Tibial artery (tissue), 4 donors: ENCODE data around the gene KLF1.
"Not testable (repeated sequence)": the region's sequence is repeated elsewhere in the genome, so short reads cannot be mapped to it uniquely, and the experiment has no call there.

Experiments
- DNase-seq, 2 donors: peaks; one replicate each; pipeline ENCODE4 v3.0.0-alpha.2; 2019
- H3K27ac ChIP-seq, 2 donors: fragments of 200-600 bp; sonication (generic) in 1 of 2; 1 replicate in 1 of 2; 2 replicates in 1 of 2; pipeline ENCODE4 v1.5.1; 2018 to 2019; ENCODE audit warnings: mild to moderate bottlenecking in 1 of 2
- H3K27me3 ChIP-seq, 2 donors: fragments of 200-600 bp; sonication (generic) in 1 of 2; one replicate each; pipeline versions ENCODE4 v1.5.1 to v1.6.0; 2016 to 2019
- H3K36me3 ChIP-seq, 3 donors: fragments of 200-600 bp; sonication (generic) in 2 of 3; one replicate each; pipeline ENCODE4 v1.5.1; 2016 to 2019; ENCODE audit warnings: mild to moderate bottlenecking in 2 of 3
- H3K4me1 ChIP-seq, 4 donors: fragments of 200-600 bp; sonication (generic) in 2 of 4; 1 replicate in 3 of 4; 2 replicates in 1 of 4; pipeline ENCODE4 v1.5.1; 2016 to 2019
- H3K4me3 ChIP-seq, 2 donors: fragments of 200-600 bp; sonication (generic) in 1 of 2; 1 replicate in 1 of 2; 2 replicates in 1 of 2; pipeline ENCODE4 v1.5.1; 2018 to 2019; ENCODE audit warnings: mild to moderate bottlenecking in 2 of 2
- H3K9me3 ChIP-seq, 3 donors: fragments of 200-600 bp; sonication (generic) in 1 of 3; one replicate each; pipeline ENCODE4 v1.5.1; 2016 to 2019
- intact Hi-C: fragments of 100-400 bp; cut with DNase I; formaldehyde crosslinking; loops from one replicate; pipeline ENCODE4 v1.15.0; 2023; ENCODE audit warnings: low total_unique reads
- TF ChIP-seq, protein P1 (sequence below), 2 experiments: fragments of 200-600 bp in 1 of 2; fragments of 450-650 bp in 1 of 2; IDR thresholded peaks; one replicate each; pipeline ENCODE4 v1.5.1; 2017 to 2019; ENCODE audit warnings: antibody characterized with exemption in 2 of 2, mild to moderate bottlenecking in 1 of 2, moderate library complexity in 1 of 2

KLF1 gene

DNA sequence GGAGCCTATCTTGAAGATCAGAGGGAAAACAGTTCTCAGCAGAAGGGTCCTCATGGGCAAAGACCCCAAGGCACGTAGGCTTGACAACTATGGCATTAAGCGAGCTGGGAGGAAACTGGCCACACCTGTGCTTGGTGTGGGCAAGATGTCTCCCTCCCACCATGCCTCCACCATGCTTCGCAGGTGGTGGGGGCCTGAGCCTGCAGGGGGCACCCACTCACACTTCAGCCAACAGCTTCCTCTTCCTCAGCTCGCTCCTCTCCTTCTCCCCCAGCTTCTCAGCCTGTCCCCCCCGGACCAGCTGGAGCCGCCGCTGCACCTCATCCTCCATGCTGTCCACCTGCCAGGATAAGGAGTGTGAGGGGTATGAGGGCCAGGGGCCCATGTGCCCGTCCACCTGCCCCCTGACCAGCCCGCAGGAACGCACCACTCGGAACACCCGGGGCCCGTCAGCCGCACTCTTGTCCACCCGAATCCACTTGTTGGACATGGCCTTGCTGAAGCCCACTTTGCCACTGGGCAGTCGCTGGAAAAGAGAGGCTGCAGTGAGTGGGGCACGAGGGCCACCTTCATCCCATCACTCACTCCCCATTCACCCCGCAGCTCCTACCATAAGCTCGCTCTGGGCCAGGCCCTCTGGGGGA lies 43.1 kb upstream of the KLF1 start:
- Histone ChIP-seq H3K27ac (no peak overlapping the region), H3K4me1 (peaks cover 0 to 19% (median 17%) of the 10 kb centered on the region in 4 donors), H3K9me3 (no peaks in the 10 kb centered on the region), H3K27me3 (no peaks in the 10 kb centered on the region), H3K36me3 (peaks cover 47 to 59% (median 53%) of the 10 kb centered on the region in 3 donors), H3K4me3 (no peak overlapping the region)
- TF ChIP-seq, protein P1, sequence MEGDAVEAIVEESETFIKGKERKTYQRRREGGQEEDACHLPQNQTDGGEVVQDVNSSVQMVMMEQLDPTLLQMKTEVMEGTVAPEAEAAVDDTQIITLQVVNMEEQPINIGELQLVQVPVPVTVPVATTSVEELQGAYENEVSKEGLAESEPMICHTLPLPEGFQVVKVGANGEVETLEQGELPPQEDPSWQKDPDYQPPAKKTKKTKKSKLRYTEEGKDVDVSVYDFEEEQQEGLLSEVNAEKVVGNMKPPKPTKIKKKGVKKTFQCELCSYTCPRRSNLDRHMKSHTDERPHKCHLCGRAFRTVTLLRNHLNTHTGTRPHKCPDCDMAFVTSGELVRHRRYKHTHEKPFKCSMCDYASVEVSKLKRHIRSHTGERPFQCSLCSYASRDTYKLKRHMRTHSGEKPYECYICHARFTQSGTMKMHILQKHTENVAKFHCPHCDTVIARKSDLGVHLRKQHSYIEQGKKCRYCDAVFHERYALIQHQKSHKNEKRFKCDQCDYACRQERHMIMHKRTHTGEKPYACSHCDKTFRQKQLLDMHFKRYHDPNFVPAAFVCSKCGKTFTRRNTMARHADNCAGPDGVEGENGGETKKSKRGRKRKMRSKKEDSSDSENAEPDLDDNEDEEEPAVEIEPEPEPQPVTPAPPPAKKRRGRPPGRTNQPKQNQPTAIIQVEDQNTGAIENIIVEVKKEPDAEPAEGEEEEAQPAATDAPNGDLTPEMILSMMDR (IDR thresholded peaks at IDR 0.05) = no peak
- intact Hi-C loops = no loop called here
- no peak for DNase-seq

DNA sequence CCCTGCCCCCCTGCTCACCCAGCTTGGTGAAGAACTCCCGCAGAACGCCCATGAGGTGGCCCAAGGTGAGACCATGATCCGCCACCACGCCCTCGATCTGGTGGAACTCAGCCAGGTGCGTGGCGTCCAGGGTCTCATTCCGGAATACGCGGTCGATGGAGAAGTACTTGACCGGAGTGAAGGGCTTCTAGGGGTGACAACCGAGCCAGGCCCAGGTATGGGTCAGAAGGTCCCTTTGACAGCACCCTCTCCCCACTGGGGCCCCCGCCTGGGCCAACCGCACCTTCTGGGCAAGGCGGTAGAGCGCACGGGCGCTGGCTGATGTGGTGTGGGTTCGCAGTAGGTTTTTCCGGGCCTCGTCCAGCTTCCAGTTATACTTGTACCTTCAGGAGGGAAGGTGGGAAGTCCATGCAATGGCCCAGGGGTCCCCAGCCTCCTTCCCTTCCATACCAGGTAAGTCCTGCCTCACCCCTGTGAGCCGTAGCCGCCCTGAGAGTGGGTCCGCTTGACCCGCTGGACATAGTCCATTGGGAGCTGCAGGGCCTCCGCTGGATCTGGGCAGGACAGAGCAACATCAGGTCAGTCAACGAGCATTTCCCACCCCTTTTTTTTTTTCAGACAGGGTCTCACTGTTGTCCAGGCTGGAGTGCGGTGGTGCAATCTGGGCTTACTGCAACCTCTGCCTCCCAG lies 37.8 kb upstream of the KLF1 start:
- TF ChIP-seq, protein P1 (IDR thresholded peaks at IDR 0.05) = no peak
- H3K9me3 ChIP-seq = no peaks in the 10 kb centered on the region
- intact Hi-C loops = no loop called here
- no peaks in the 10 kb centered on the region for H3K4me1 ChIP-seq
- H3K27ac ChIP-seq = no peak overlapping the region
- H3K27me3 ChIP-seq = no peaks in the 10 kb centered on the region
- DNase-seq = no peak
- no peak overlapping the region for H3K4me3 ChIP-seq
- H3K36me3 ChIP-seq = peaks cover 70 to 78% (median 73%) of the 10 kb centered on the region in 3 donors

DNA sequence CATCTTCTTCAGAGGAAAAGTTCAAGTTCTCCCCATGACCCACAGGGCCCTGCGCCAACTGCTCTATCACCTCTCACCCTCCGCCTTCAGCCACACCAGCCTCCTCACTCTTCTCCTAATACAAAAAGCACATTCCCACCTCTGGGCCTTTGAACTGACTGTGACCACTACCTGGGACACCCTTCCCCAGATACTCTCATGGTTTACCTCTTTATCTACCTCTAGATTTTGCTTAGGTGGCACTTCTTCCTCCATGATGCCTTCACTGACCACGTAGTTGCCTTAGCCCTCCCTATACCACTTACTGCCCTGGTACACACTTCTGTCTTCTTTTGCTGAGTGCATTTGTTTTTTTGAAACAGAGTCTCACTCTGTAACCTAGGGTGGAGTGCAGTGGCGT lies 36.0 kb upstream of the KLF1 start:
- H3K36me3 ChIP-seq = peaks cover 55 to 60% (median 55%) of the 10 kb centered on the region in 3 donors

DNA sequence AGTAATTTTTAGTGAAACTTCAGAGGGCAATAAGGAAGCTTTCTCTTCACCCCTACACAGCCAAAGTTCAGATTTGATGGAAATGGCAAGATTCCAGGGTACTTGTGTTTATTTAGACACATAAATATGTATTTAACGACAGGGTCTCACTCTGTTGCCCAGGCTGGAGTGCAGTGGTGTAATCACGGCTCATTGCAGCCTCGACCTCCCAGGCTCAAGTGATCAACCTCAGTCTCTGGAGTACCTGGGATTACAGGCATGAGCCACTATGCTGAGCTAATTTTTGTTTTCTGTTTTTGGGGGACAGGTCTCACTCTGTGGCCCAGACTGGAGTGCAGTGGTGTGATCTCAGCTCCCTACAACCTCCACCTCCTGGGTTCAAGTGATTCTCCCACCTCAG lies 34.0 kb upstream of the KLF1 start:
- intact Hi-C loops = no loop called here
- no peak for DNase-seq
- Histone ChIP-seq H3K27me3 (no peaks in the 10 kb centered on the region), H3K36me3 (peaks cover 38 to 41% (median 38%) of the 10 kb centered on the region in 3 donors), H3K4me1 (peaks cover 0 to 6% (median 3%) of the 10 kb centered on the region in 4 donors), H3K4me3 (no peak overlapping the region), H3K9me3 (no peaks in the 10 kb centered on the region), H3K27ac (no peak overlapping the region)
- TF ChIP-seq, protein P1 (IDR thresholded peaks at IDR 0.05) = no peak

More for the DNA sequence above, 36.0 kb upstream of the KLF1 start:
- no peaks in the 10 kb centered on the region for H3K27me3 ChIP-seq
- H3K9me3 ChIP-seq = no peaks in the 10 kb centered on the region
- no peak overlapping the region for H3K4me3 ChIP-seq
- TF ChIP-seq, protein P1 (IDR thresholded peaks at IDR 0.05) = no peak
- intact Hi-C loops = no loop called here
- H3K4me1 ChIP-seq = peaks cover 0 to 6% (median 3%) of the 10 kb centered on the region in 4 donors
- no peak for DNase-seq
- no peak overlapping the region for H3K27ac ChIP-seq

DNA sequence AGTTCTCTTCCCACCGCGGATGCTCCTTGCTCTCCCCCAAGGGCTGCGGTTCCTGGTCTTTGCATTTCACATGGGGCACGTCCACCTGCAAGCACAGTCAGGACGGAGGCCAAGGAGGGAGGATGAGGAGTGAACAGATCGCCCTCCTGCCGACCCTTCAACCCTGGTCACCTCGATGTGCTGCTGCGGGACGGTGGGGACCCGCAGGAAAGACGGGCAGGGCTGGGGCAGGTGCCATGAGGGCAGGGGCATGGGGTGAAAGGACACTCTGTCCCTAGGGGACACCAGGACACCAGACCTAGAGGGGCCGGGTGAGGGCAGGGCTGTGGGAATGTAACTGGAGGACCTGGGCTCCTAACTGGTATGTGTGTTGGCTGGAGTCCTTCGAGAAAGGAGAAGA lies 31.3 kb upstream of the KLF1 start:
- TF ChIP-seq, protein P1 (IDR thresholded peaks at IDR 0.05) = no peak
- Histone ChIP-seq H3K4me3 (no peak overlapping the region), H3K9me3 (no peaks in the 10 kb centered on the region), H3K27ac (no peak overlapping the region), H3K36me3 (peaks cover 10 to 13% (median 10%) of the 10 kb centered on the region in 3 donors), H3K4me1 (peaks cover 0 to 10% (median 6%) of the 10 kb centered on the region in 4 donors), H3K27me3 (no peaks in the 10 kb centered on the region)
- intact Hi-C loops = no loop called here
- no peak for DNase-seq

DNA sequence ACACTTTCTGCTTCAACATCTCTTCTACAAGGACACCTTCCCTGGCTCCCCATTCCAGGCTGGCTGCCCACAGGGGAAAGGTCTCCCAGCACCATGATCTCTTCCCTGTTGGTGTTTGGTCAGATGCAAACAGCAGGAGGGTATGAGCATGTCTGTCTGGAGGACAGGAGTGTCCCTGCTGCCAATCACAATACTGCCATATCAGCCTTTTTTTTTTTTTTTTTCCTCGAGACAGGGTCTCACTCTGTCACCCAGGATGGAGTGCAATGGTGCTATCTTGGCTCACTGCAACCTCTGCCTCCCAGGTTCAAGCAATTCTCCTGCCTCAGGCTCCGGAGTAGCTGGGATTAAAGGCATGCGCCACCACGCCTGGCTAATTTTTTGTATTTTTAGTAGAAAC lies 28.9 kb upstream of the KLF1 start:
- H3K27ac ChIP-seq, H3K4me3 ChIP-seq, H3K36me3 ChIP-seq, H3K9me3 ChIP-seq, intact Hi-C loops, DNase-seq, H3K27me3 ChIP-seq: not testable (repeated sequence)
- H3K4me1 ChIP-seq = peaks cover 0 to 24% (median 15%) of the 10 kb centered on the region in 4 donors
